ENCODE measurements around the gene NAPA.

Gene NAPA

GRCh38 chr19:47521473-47522180 is 6.8 kb upstream of the NAPA start:
- DNase-seq: no peak

- no peak for DNase-seq
These were observed 6.0 kb upstream of the NAPA start for GRCh38 chr19:47520839-47521238.

DNA sequence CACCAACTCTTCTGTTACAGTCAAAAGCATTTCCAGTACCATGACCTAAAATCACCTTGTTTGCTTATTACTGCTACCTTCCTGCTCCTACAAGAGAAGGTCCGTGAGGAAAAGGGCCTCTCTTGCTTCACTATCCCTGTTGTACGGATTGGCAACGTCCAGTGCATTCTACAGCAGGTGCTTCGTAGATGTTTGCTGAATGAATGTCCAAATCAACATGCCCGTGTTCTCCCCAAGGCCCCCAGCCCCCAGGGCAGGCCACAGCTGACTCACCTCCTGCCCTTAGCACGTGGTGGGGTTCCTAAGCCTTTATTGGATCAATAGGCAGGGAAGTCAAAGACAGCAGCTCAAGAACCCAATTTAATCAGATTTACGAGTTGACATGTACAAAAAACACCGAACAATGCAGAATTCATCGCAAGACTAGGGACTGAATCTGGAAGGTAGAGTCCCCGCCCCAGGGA is 5.5 kb upstream of the NAPA start:
- DNase-seq: no peak

DNA sequence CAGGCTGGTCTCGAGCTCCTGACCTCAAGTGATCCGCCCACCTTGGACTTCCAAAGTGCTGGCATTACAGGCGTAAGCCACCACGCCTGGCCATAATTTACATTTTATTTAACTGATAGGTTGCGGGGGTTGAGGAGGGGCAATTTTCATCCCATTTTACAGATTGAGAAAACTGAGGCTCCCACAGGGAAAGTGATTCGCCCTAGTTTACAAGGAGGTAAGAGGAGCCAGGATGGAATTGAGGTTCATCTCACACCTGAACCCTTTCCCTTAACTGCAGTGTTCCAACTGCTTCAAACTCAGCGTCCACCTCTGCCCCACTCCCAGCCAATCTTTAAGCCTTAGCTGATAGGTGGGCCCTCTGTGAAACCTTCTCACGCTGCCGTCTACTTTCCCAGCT is 4.0 kb upstream of the NAPA start:
- DNase-seq: no peak

- DNase-seq: no peak
These were observed 3.3 kb upstream of the NAPA start for GRCh38 chr19:47518139-47518538.

DNA sequence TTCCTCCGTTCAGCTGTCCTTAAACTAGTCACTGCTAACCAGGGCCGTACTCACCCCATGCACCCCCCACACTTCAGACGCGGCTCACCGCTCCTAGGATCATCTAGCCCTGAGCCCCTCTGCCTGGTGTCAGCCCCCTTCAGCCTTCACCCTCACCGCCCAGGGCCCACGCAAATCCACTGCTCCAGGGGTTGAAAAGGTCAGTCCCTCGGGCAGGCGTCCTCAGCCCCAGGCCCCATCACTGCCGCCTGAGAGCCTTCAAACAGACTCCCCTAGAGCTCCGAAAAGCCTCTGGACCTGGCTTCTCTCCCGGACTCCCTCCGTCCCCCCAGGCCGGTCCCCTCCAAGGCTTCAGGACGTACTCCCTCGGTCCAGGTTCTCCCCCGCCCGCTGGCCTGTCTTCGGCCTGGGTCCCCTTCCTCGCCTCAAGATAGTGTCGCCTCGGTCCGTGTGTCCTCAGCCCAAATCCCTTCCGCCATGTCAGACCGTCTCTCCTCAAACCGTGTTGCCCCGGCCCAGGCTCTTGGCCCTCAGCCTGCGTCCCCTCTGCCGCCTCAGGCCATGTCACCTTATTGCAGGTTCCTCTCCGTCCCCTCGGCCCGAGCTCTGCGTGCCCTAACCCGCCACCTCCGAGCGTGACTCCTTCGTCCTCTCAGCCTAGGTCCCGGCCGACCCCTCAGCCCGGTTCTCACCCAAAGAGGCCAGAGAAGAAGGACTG is 553 bp downstream of the NAPA start:
- no peak for DNase-seq

- no peak for DNase-seq
These were observed 1.9 kb downstream of the NAPA start for GRCh38 chr19:47512948-47513319.

GRCh38 chr19:47512183-47512947 is 2.5 kb downstream of the NAPA start:
- DNase-seq: no peak

- DNase-seq: no peak
These were observed 3.2 kb downstream of the NAPA start for GRCh38 chr19:47511681-47512080.

GRCh38 chr19:47511128-47511517 is 3.7 kb downstream of the NAPA start:
- DNase-seq: no peak

DNA sequence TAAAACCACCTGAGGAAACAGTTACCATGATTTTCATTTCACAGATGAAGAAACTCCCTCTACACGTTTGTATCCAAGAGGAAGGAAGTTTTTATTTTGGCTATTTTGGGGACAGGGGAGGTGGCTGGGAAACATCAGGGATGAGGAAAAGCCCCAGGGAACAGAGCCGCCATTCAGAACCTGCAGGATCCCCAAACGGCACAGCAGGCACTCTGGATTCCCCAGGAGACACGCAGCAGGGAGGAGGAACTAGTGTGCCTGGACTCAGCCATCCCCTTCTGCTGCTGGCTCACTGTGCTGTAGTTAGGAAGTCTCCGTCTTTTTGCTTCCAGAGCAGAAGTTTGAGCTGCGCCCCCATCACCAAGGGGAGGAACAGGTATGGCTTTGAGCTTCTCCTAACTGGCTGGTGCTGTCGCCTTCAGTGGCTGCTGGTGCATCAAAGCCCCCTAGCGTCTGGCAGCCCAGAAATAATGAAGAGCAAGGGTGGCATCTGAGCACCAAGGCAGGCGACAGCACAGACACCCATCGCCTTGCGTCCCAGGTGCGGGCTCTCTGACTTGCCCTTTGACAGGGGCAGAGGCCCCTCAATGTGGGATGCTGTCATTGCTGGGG is 4.2 kb downstream of the NAPA start:
- no peak for DNase-seq

GRCh38 chr19:47509973-47510372 is 4.9 kb downstream of the NAPA start:
- DNase-seq: no peak

GRCh38 chr19:47509170-47509847 is 5.6 kb downstream of the NAPA start:
- no peak for DNase-seq

DNA sequence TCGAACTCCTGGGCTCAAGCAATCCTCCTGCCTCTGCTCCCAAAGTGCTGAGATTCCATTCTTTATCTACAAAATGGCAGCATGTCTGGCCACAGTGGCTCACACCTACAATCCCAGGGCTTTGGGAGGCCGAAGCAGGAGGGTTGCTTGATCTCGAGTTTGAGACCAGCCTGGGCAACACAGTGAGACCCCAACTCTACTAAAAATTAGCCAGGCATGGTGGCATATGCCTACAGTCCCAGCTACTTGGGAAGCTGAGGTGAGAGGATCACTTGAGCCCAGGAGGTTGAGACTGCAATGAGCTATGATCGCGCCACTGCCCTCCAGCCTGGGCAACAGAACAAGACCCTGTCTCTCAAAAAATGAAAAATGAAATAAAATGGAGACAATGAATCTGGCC is 6.1 kb downstream of the NAPA start:
- DNase-seq: no peak

DNA sequence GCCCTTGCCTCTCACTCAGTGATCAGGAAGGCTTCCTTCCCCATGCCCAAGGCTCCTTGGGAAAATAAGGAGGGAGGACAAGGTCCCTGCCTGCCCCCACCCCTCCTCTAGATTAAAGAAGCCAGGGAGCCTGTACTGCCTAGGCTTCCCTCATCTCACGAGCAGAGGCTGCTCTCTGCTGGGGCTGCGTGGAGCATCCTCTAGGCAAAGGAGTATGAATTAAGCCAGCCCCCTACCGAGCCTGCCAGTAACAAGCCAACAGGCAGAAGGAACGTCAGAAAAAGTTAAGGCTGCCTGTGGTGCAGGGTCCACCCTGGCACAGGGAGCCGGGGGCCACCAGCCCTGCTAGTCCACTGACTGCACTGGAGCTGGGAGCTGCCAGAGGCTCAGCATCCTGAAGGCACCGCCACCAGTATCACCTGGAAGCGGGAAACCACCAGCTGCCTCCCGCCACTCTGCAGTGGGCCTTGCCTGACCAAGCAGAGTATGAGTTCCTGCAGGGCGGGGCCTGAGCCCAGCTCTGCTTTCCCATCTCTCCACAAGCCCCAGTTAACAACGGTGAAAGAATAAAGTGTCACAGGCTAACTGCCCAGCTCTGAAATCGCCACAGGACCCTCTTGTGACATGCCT is 6.8 kb downstream of the NAPA start:
- DNase-seq: no peak

- DNase-seq: no peak
These were observed 7.9 kb downstream of the NAPA start for GRCh38 chr19:47507012-47507411.

GRCh38 chr19:47506459-47506858 is 8.4 kb downstream of the NAPA start:
- DNase-seq: no peak

DNA sequence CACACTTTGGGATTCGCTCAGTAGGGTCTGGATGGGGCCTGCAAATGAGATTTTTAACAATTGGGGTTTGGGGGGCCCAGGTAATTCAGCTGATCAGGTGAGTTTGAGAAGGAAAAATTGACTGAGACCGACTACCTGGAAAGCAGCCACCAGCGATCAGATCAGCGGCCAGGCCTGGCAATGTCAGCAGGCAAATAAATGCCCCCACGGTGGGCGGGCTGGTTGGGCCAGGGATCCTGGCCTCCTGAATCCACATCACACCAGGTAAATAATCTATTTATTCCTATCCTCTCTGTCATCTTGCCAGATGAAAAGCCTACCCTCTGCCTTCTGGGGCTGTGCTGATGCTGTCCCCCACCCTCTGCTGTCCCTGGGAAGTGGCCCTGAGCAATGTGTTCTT is 9.4 kb downstream of the NAPA start:
- DNase-seq: no peak

DNA sequence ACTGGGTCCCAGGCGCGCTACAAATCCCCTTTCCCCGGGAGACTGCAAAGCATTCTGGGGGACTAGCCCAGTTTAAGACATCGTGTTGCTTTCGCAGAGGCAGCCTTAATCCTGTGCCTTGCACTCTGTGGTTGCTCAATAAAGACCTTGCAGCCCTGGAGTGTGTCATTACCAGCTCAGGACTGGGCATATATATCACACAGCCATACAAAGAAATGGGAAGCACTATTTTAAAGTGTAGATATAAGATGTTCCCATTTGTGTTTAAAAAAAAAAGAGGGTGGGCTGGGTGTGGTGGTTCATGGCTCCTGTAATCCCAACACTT is 11.1 kb downstream of the NAPA start:
- DNase-seq: no peak

- DNase-seq: no peak
These were observed 11.6 kb downstream of the NAPA start for GRCh38 chr19:47503130-47503825.

GRCh38 chr19:47499863-47500830 is 14.7 kb downstream of the NAPA start:
- DNase-seq: no peak

All from GOT3 (cell line).